DMS153 treated with DMSO at 0.1 percent for 48 hours (cell line): ENCODE results near the gene SLC35C1.

ENCODE experiments used
- DNase-seq: peaks from one replicate; lab custom pipeline; 2025; ENCODE audit not compliant: unreplicated experiment; lab: John Stamatoyannopoulos, UW

SLC35C1 gene

DNA sequence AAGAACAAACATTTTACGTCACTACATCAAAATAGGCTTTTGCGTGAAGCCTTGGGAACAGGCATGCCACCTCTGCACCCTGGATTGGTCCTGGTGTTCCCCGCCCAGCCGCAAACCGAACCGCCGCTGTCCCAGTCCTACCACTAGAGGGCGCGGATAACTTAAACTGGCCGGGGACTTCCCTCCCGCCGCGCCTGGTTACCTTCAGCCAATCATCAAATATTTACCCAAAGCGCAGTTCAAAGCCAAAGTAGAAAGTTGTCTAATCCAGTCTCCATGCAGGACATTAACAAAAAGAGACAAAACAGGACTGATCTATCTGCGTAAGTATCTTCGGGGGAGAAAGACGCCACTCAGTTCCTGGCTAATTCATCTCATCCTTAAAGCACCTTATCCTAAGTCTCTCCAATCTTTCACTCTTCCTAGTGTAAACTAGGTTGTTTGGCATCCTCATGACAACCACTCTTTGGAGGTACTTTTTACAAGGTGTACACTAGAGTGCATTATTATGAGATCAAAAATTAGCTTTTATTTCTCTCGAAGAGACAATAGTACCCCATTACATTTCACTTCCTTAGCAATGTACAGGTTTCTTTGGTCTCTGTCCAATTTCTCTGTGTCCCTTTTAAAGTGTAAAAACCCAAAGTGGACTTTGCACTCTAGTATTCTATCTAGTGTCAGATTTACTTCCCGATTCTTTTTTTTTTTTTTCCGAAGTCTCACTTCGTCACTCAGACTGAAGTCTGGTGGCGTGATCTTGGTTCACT is 38.4 kb downstream of the SLC35C1 start:
- peak; percentile 95 for DNase-seq

DNA sequence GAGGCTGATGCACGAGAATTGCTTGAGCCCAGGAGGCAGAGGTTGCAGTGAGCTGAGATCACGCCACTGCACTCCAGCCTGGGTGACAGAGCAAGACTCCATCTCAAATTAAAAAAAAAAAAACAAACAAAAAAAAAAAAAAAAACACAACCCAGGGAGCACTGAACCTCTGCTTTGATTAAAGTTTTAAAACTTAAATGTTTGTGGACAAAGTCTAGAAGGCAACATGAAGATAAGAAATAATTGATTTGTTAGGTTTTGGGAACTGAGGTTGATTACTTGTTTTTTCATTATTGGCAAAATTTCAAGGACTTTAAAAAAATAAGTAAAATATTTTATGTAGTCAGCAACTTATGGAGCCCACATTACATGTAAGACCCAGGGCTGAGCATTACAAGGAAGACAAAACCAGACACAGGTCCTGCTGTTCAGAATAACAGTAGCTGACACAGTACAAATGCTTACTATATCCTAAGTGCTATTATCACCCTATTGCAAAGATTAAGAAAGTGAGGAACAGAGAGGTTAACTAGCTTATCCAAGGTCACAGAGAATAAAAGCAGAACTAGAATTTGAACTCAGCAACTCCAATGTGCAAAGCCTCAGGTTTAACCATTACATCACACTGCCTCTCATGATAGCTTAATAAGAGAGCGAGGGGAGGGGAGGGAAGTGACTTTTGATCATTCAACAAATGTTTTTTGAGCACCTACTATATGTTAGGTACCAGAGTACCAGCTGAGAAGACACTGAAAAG is 40.1 kb downstream of the SLC35C1 start:
- DNase-seq: no peak

DNA sequence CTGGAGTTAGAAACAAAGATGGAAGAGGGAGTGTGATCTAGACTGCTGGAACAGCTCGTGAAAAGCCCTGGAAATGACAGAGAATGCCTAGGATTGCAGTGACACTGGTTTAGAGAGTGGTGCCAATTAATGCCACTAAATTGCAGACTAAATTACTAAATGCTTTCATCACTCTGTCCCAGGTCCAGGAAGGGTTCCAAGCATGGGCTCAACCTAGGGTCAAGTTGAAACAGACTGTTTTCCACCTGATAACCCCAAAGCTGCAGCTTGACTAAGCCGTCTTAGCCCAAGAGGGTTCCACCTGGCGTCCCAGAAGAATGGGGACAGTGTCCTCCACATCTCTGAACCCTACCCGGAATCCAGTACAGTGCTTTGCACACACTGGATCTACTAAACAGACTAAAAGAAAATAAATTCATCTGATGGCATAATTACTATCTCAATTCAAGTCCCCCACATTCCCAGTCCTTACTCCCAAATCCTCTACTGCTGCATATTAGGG is 41.3 kb downstream of the SLC35C1 start:
- DNase-seq: no peak

DNA sequence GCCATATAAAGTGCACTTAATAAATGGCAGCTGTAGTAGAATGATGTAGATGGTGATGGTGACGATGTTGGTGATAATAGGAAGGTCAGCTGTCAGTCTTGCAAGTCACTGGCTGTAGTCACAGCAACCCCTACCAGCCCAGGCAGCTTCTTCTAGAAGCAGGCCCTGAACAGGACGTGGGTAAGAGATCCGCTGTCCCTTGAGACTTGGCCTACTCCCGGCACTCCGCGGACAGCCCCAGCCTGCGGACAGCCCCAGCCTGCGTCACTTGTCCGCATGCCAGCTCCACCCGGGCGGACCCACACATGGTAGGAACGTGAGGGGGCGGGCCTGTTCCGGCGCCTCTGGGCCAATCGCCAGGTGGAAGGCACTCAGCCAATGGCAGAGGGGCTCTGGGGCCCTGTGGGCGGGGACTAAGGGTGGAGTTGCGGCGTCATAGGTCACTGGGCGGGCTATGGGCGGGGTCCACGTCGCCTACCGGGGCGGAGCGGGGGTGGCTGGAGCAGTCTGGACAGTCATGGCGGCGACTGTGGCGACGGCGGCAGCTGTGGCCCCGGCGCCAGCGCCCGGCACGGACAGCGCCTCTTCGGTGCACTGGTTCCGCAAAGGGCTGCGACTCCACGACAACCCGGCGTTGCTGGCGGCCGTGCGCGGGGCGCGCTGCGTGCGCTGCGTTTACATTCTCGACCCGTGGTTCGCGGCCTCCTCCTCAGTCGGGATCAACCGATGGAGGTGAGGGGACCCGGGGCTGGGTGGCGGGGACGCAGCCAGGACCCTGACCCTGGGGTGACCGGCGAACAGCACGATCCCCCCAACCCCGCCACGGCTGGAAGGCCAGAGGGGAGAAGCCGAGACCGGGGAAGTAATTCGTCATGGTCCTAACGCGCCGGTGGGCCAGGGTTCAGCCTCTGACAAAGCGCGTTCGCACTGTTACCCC is 42.3 kb downstream of the SLC35C1 start, which contains the start of gene CRY2:
CRY2 (plus strand) TSS at position 502 of the 937 bp plus-strand sequence; CDS start at position 518, 16 bp downstream.
- DNase-seq: peak; percentile 75

DNA sequence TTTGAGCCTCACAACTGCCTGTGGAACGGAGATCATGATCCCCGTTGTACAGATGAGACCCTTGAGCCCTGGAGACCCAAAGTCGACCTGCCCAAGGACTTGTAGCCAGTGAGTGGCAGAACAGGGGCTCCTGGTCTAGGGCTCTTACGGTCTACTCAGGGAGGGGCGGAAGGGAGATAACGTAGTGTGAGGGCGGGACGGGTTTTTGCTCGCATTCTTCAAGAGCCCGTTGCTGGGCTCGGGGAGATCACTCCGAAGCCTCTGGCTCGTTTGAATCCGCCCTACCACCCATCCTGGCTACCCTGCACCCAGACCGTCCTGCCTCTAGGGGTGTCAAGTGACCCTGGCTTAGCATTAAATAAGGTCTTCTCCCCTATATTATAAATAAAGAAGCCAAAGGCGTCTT is 43.0 kb downstream of the SLC35C1 start:
- DNase-seq: no peak

DNA sequence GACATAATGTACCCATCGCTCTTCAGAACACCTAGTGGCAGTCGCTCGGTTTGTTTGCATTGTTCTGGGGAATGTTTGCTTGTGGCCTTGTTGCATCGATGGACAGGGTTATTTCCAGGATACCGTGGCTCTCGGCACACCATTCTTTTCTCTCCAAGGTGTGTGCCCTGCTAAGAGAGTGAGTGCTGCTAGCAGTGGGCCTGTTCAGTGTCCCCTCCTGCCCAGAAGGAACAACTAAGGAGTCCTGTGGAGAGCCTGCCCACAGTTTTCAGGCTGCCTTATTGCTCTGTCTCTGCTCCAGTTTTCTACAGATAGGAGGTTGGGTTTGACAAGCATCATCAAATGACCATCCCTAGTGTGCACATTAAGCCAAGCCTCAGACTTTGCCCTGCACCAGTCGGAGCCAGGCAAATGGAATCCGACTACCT is 43.7 kb downstream of the SLC35C1 start:
- DNase-seq: no peak

DNA sequence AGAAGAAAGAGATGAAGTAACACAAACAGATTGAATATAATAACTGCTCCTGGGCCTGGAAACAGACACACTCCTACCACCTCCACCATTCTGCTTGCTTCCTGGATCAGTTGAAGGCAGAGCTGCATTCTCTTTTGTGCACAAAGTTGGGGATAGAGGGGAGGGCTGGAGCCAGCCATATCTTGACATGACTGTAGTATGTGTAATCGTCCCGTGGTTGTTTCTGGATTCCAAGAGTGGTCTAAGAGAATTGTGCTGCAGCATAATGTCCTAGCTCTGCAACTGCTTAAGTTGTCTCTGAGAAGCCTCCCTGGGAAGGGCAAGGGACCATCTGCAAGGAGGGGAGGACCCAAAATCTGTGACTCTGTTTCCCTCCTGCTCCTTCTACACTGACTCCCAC is 45.5 kb downstream of the SLC35C1 start:
- no peak for DNase-seq

DNA sequence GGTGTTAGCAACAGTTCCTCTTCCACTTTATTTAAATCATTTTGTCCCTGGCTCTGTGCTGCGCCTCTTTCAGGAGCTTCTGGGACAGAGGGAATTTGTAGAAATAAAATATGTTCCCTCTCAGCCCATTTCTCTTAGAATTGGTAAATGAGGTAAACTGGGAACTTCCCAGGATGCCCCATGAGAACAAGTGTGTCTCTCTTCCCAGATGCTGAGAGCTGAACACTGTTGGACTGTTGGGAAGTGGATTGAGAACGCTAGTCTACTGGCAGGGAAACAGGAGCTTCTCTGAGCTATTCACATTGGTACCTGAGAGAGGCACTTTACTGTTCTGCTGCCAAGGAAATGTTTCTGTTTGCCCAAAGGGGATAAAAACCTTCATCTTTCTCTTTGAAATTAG is 46.3 kb downstream of the SLC35C1 start:
- DNase-seq: no peak

DNA sequence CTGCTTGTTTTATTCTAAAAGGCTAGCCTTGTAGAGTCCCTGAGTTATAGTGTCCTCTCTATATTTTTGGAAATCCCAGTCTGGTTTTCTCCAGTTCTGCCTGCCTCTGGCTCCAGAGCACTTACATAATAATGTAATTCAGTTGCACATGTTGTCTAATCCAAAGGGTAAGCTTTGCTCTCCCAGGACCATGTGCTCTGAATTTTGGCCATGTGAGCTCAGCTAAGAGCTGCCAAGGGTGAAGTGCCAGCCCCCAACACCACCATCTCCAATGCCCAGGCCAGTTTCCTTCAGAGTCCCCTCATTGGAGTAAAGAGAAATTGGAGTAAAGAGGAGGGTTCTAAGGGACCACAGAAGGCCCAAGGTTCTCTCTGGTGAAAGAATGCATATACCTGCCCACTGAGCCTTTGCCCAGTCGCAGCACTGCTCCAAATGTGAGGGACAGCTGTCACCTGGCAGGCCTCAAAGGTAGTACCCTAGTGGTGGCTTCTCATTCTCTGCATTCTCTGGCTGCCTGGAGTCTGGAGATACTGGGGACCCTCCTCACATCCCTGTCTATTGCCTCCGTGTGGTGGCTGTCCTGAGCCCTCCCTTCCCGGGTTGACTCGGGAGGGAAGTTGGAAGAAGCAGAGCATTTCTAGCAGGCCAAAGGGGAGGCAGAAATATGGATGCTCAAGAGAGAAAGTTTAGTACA is 47.2 kb downstream of the SLC35C1 start:
- DNase-seq: no peak

DNA sequence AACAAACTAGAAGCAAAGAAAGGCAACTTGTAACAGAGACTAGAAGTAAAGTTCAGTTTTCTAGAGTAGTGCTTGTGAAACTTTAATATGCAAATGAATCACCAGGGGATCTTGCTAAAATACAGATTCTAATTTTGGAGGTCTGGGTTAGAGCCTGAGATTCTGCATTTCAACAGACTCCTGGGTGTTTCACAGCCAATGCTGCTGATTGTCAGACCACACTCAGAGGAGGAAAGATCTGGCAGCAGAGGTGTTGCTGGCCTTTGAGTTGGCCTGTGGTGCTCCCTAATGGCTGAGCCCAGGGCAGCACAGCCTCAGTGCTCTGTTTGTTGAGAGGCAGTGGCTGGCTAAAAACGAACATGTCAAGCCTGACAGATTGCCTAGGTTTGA is 47.8 kb downstream of the SLC35C1 start:
- no peak for DNase-seq

DNA sequence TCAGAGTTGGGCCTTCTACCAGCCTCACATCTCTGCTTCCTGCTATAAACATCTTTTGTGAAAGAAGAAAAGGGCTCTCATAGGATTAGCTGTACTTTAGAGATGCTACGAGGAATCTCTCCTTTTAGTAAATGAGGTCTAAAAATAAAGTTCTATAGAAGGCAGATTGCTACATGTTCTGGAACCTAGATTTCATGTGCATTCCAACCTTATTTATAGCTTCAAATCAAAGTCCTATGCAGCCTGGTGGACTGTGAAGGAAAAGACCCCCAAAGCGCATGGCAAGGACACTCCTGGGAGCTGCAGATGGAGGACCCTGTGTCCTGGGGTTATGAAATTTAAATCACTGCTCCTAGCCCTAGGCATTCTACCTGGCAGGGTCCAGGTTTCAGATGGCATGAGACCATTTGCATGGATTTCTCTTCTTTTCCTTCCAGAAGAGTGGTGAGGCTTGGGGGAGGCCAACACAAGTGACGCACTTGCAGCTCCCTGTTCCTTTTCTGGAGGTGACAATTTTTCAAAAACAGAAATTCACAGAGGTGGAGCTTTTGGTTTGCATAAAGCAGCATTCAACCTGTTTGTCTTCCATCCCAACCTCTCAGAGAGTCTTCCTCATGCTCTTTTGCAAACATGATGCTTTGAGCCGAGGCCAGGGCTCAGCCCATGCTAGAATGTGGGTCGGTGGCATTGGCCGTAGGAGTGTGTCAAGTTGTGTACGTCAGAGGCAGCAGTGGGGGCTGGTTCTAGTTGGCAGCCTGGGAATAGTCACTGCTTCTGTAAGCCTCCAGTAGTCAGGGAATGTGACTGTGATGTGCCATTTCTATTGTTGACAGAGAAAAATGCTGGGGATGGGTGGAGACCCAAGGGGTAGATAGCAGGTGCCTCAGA is 48.6 kb downstream of the SLC35C1 start:
- DNase-seq: no peak

DNA sequence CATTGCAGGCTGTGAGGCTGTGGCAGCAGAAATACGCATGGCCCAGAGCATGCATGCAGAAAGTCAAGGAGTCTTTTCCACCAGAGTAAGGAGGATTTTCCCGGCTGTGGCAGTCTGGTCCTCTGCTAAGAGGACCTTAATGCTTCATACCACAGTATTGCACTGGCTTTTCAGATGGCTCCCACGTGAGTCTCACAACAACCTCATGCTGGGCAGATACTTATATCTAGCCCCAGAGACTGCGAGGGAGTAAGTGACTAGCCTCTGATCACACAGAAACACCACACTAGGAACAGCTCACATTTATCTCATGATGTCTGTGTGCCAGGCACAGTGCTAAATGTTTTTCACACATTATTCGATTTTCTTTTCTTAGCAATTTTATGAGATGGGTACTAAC is 50.4 kb downstream of the SLC35C1 start:
- no peak for DNase-seq

DNA sequence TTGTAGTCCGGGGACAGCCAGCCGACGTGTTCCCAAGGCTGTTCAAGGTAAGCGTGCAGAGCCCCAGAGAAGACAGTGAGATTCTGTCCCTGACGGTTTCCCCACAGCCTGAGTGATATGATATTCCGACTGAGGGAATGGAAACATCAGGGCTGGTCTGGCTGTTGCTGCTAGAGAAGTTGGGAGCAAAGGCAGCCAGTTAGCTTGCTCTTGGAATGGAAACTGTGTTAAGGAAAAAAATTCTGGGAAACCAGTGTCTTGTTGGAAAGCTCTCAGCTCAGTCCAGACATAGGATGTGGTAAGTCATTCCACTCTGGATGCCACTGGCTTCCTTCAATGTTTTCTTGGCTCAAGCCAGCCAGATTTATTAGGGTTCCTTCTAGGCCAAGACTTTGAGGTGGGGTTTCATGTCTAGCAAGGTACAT is 51.1 kb downstream of the SLC35C1 start:
- DNase-seq: no peak

DNA sequence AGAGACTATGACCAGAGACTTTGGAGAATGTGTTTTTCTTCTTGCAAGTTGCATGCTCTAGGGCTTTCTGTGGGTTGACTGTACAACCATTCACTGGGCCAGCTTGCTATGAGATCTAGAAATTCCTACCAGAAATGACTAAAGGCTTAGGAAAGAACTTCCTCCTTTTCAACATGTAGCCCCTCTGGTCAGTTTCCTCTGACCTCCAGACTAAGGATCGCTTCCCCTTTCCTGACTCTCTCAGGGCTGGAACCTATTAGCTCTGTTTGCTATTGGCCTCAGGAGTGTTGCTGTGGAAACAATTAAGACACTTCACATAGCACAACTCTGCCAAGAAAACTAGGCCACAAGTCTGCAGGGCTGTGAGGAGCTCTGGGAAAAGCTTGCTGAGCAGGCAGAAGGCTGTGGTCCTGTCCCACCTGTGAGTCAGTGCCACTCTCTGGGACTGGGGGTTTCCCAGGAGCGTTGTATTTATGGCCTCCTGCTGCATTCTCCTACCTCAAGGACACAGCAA is 53.1 kb downstream of the SLC35C1 start:
- no peak for DNase-seq

DNA sequence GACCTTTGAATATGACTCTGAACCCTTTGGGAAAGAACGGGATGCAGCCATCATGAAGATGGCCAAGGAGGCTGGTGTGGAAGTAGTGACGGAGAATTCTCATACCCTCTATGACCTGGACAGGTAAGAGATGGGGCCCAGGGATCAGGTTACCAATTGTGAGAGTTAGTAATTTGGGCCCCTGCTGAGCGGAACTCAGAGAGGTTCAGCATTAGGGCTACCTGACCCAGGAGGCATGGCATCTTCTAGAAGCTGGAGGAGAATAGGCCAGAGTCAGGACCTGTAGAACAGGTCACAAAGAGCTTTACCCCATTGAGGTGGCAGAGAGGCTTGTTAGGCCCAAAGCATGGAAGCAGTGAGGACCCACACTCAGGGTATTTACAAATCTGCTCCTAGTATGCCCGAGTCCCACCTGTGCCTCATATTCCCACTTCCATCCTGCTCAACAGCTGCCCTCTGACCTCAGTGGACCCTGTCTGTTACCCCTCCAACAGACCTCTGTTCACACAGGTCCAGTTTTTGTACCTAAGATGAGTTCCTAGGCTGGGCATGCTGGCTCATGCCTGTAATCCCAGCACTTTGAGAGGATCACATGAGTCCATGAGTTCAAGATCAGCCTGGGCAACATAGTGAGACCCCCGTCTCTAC is 53.9 kb downstream of the SLC35C1 start:
- DNase-seq: no peak

DNA sequence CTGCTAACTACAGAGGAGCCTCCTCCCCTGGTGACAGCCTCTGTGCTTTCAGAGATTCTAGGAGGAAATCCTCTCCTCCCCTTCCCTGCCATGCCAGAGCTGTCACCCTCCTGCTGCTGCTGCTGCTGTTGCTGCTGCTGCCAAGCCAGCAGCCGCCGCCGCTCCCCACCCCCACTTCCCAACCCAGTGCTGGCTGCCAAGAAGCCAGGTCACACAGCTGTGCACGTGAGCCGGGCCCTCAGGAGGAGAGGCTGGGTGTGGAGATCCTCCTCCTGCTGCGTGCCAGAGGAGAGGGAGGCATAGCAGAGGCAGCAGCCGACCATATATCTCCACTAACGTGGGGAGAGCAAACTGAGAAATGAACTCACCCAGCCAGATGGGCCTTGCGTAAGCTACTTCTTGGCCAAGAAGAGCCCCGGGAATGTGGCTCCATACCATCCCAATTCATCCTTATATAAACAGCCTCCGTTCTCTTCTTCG is 54.8 kb downstream of the SLC35C1 start:
- DNase-seq: peak; percentile 68

DNA sequence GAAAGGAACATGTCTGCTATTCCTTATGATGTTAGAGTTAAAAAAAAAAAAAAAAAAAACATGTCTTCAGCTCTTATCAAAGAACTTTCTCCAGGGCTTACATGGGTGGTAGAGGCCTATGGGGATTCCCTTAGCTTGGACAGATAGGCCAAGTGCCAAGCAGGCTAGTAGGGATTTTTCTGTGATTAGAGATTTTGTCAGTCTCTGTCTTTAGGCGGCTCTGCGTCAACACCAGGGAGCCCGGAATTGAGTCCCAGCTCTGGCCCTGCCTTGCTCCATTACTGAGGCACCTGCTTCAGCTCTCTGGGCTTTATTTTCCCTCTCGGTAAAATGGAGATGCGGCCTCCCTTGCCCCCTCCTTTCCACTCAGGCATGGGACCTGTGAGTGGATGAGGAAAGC is 55.4 kb downstream of the SLC35C1 start:
- DNase-seq: no peak

DNA sequence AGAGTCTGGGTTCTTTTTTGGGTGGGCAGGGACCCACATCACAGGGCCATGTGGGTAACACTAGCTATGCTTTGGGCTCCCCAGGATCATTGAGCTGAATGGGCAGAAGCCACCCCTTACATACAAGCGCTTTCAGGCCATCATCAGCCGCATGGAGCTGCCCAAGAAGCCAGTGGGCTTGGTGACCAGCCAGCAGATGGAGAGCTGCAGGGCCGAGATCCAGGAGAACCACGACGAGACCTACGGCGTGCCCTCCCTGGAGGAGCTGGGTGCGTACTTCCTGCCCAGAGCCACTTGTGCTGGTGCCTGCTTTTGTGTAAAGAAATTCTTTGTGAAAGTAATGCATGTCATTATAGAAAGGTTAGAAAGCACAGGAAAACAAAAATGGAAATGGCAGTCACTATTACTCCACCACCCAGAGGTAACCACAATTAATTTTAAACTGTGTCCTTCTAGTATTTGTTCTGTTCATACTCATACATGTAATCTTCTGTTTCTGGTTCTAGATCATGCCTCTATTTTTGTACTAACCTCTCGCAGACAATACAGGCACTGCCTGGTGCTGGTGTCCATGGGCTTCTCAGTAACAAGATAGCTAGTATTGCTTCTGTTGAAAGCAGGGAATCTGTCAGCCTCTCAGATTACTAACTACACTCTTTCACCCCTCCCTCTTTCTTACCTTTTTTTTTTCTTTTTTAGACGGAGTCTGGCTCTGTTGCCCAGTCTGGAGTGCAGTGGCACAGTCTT is 56.0 kb downstream of the SLC35C1 start:
- DNase-seq: no peak
